Spinal cord (tissue), 10 donors: ENCODE results near the gene TNNC1. TPM values are rescaled to one million over a fixed set of nuclear protein-coding genes. Genes with fewer than 3 reads are reported as not detected.

Source experiments
- DNase-seq, 6 donors: peaks; one replicate each; pipeline versions ENCODE4 v3.0.0 to v3.0.0-alpha.2; 2013 to 2015; ENCODE audit warnings: low spot score in 6 of 6, low read depth in 4 of 6
- H3K27ac ChIP-seq: one replicate; pipeline ENCODE4 v1.5.1; 2013; ENCODE audit warnings: low read depth, low read length, control low read depth
- H3K27me3 ChIP-seq: one replicate; pipeline ENCODE4 v1.6.1; 2013; ENCODE audit warnings: low read length; ENCODE audit not compliant: control insufficient read depth, insufficient read depth
- H3K36me3 ChIP-seq: one replicate; pipeline ENCODE4 v1.6.1; 2013; ENCODE audit warnings: low read length; ENCODE audit not compliant: control insufficient read depth, insufficient read depth
- H3K4me1 ChIP-seq: one replicate; pipeline ENCODE4 v1.6.1; 2013; ENCODE audit warnings: low read length; ENCODE audit not compliant: control insufficient read depth, insufficient read depth
- H3K4me3 ChIP-seq: one replicate; pipeline ENCODE4 v1.5.1; 2013; ENCODE audit warnings: low read depth, low read length, control low read depth
- H3K9me3 ChIP-seq: one replicate; pipeline ENCODE4 v1.6.1; 2013; ENCODE audit warnings: low read length; ENCODE audit not compliant: control insufficient read depth, insufficient read depth
- WGBS: methylation state at CpG from one replicate; pipeline ENCODE4 v1.1.5; 2013; ENCODE audit warnings: missing lambda C conversion rate; ENCODE audit not compliant: insufficient coverage; 5-methylcytosine and 5-hydroxymethylcytosine counted together
- polyA plus RNA-seq, 2 donors: library from polyadenylated mRNA; unstranded; fragments of 120-200 nt; gene quantifications; one replicate each; pipeline ENCODE4 v1.2.1, GENCODE V29; 2013; ENCODE audit not compliant: insufficient read length in 2 of 2
- total RNA-seq, 2 donors: library from RNA; depleted of rRNA in 1 of 2; stranded (reverse); fragments of 120-200 nt in 1 of 2; fragments of >200 nt in 1 of 2; gene quantifications; one replicate each; pipeline versions ENCODE4 v1.2.3 to v1.2.4, GENCODE V29; 2013 to 2014
- donor health status: healthy.

TNNC1 gene
- total and polyA plus RNA-seq, 4 donors = 3.3 to 17.9 (median 6.1) TPM; not detected in 1

DNA sequence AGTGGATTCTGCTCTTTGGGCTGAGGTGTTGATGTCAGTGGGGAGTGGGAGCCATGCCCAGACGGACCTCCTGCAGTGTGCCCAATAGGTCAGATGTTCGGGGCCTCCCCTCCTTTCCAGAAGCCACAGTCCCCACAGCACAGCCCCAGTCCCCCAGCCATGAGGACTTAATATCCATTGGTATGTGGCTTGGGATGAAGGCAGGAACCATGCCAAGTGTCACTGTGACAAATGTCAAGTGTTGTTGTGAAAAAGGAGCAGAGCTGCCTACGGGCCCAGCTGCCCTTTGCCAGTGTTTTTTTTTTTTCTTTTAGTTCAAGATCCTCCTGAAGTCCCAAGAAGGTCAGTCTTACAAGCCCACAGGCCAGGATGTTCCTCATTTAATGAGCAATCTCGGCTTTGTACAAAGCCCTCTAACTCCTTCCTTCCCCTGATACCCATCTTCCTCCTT, 21.1 kb downstream of the TNNC1 start:
- 50% methylated on average over 1 of the region's 4 CpGs for WGBS
- Histone ChIP-seq H3K4me3 (no peak overlapping the region), H3K9me3 (no peaks in the 10 kb centered on the region), H3K4me1 (peaks cover 48% of the 10 kb centered on the region), H3K27ac (peak overlapping the region; percentile 36), H3K27me3 (no peaks in the 10 kb centered on the region), H3K36me3 (no peaks in the 10 kb centered on the region)
- DNase-seq = peak in 1 of 6 donors; percentile 52

- H3K27ac ChIP-seq = peak overlapping the region; percentile 13
- WGBS = 81% methylated on average over 6 of the region's 6 CpGs
- no peak overlapping the region for H3K4me3 ChIP-seq
- no peaks in the 10 kb centered on the region for H3K36me3 ChIP-seq
- no peak for DNase-seq
- no peaks in the 10 kb centered on the region for H3K27me3 ChIP-seq
- H3K4me1 ChIP-seq = peaks cover 45% of the 10 kb centered on the region
- H3K9me3 ChIP-seq = no peaks in the 10 kb centered on the region
These were observed 21.6 kb downstream of the TNNC1 start for GRCh38 chr3:52432225-52432624.

DNA sequence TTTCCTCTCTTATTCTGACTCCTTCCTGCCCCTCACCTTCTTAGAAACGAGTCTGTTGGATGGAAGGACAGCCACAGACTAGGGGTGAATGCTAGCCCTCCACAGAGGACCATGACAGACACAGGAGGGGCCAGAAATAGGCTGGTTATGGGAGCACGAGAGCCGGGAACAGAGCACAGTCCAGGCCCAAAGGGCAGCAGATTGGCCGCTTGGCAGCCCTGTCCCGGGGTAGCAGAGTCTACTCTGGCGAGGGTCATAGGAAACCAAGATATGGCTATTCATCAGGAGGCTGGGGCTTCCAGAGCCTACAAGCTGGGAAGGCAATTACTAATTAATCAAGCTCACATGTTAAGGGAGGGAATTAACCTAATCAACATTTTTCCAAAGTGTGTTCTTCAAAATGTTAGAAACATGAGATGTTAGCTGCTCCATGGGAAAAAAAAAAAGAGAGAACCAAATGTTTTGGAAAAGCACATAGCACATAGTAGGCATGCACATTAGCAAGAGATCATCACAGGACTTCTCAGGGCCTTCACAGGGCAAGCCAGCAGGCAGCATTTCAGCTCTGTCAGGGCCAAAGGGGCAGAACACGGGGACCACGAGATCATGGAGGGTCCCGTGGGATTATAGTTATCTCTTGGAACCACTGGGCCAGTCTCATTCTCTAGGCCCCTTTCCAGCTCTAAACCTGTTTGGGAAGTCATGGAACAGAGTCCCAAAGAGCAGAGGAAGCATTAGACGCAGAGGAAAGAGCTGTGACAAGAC, 22.2 kb downstream of the TNNC1 start:
- H3K27me3 ChIP-seq = no peaks in the 10 kb centered on the region
- H3K4me3 ChIP-seq = no peak overlapping the region
- H3K27ac ChIP-seq = no peak overlapping the region
- peaks cover 41% of the 10 kb centered on the region for H3K4me1 ChIP-seq
- no peaks in the 10 kb centered on the region for H3K9me3 ChIP-seq
- no peak for DNase-seq
- H3K36me3 ChIP-seq = no peaks in the 10 kb centered on the region
- 85% methylated on average over 10 of the region's 10 CpGs for WGBS

DNA sequence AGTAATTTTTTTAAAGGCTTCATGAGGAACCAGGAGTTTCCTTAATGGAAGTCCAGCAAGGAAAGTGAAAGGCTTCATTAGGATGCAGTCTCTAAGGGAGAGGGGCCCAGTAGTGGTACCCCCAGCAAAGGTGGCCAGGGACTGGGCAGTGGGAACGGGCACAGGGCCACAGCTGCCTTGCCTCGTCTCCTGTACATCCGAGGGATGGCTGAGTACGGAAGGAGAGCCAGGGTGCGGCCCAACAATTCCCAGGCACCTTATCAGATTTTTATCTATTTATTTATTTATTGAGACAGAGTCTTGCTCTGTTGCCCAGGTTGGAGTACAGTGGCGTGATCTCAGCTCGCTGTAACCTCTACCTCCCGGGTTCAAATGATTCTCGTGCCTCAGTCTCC, 23.4 kb downstream of the TNNC1 start:
- Histone ChIP-seq H3K4me1 (peaks cover 39% of the 10 kb centered on the region), H3K9me3 (no peaks in the 10 kb centered on the region), H3K27me3 (no peaks in the 10 kb centered on the region), H3K36me3 (no peaks in the 10 kb centered on the region), H3K27ac (no peak overlapping the region), H3K4me3 (no peak overlapping the region)
- 100% methylated on average over 4 of the region's 9 CpGs for WGBS
- no peak for DNase-seq

GRCh38 chr3:52429779-52430415, 23.9 kb downstream of the TNNC1 start:
- Histone ChIP-seq H3K27me3 (no peaks in the 10 kb centered on the region), H3K4me3 (no peak overlapping the region), H3K27ac (no peak overlapping the region), H3K9me3 (no peaks in the 10 kb centered on the region), H3K4me1 (peaks cover 36% of the 10 kb centered on the region), H3K36me3 (no peaks in the 10 kb centered on the region)
- 64% methylated on average over 5 of the region's 7 CpGs for WGBS
- DNase-seq = no peak

DNA sequence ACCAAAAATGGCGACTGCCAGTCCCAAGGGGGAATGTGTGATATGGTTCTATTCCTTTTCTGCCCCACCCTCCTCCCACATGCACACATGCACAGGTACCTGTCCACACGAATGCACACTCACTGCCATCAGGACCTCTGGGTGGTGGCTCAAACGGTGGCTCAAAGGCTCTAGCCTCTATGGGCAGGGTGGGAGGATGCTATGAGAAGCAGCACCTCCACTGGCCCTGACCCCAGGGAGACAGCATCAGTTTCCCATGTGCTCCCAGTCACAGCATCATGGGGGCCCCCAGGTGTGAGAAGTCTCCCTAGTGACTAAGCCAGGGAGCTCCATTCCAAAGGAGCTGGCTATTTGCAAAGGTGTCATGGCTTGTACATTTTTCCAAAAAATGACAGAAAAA, 24.8 kb downstream of the TNNC1 start:
- Histone ChIP-seq H3K27ac (no peak overlapping the region), H3K4me3 (no peak overlapping the region)
- WGBS = 40% methylated on average over 1 of the region's 3 CpGs

GRCh38 chr3:52428151-52429005, 25.5 kb downstream of the TNNC1 start:
- no peak overlapping the region for H3K4me3 ChIP-seq

More for the DNA sequence above, 24.8 kb downstream of the TNNC1 start:
- Histone ChIP-seq H3K27me3 (no peaks in the 10 kb centered on the region), H3K4me1 (peaks cover 30% of the 10 kb centered on the region), H3K36me3 (no peaks in the 10 kb centered on the region), H3K9me3 (no peaks in the 10 kb centered on the region)
- no peak for DNase-seq

DNA sequence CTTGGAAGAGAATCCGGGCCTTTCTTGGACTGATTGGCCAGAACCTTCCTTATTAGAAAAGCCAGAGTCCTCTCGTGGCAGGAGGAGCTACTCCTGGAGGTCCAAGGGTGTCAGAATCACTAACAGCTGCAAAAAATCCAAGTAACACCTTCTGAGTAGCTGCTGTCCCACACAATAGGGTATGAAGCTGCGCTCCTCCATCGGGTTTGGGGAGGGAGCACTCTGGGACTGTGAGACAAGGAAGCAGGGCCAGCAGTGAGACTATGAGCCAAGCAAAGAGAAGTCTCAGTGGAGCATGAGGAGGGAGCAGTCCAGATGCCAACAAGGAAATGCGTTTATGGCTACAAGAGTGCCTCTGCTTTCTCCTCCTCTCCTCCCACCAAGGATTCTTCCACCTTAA, 30.7 kb downstream of the TNNC1 start:
- no peaks in the 10 kb centered on the region for H3K4me1 ChIP-seq
- H3K9me3 ChIP-seq = no peaks in the 10 kb centered on the region
- WGBS = 55% methylated on average over 4 of the region's 5 CpGs
- no peaks in the 10 kb centered on the region for H3K27me3 ChIP-seq
- no peak for DNase-seq
- H3K27ac ChIP-seq = no peak overlapping the region
- no peak overlapping the region for H3K4me3 ChIP-seq
- H3K36me3 ChIP-seq = peaks cover 2% of the 10 kb centered on the region

More at GRCh38 chr3:52428151-52429005, 25.5 kb downstream of the TNNC1 start:
- H3K9me3 ChIP-seq = no peaks in the 10 kb centered on the region
- H3K4me1 ChIP-seq = peaks cover 24% of the 10 kb centered on the region
- no peaks in the 10 kb centered on the region for H3K27me3 ChIP-seq
- H3K36me3 ChIP-seq = no peaks in the 10 kb centered on the region
- H3K27ac ChIP-seq = no peak overlapping the region
- WGBS = 28% methylated on average over 2 of the region's 7 CpGs
- peak; percentile 35 to 94 (median 54) for DNase-seq

DNA sequence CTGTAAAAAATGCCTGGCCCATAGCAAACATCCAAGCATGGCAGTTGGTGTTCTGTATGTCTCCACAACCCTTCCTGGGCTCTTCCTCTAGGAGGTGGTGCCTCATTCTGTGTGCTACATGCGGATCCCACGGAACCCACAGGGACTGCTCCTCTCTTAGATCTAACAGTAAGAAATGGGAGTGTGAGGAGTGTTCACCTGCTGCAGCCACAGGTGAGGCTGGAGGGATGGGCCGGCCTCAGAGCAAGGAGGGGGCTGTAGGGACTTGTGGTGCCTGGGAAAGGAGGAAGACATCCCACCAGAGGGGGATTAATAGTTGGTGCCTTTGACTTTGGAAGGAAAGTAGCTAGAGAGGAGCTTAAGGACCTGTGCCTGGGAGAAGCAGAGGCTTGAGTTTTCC, 31.2 kb downstream of the TNNC1 start:
- DNase-seq = no peak
- H3K9me3 ChIP-seq = no peaks in the 10 kb centered on the region
- no peaks in the 10 kb centered on the region for H3K27me3 ChIP-seq
- H3K4me3 ChIP-seq = no peak overlapping the region
- whole genome bisulfite sequencing = no CpG with 5 or more reads among the region's 3 CpGs
- no peaks in the 10 kb centered on the region for H3K4me1 ChIP-seq
- peaks cover 2% of the 10 kb centered on the region for H3K36me3 ChIP-seq
- H3K27ac ChIP-seq = no peak overlapping the region
